ENCODE measurements around the gene MAPKBP1.
"Not testable (repeated sequence)": the region's sequence is repeated elsewhere in the genome, so short reads cannot be mapped to it uniquely, and the experiment has no call there.

Gene MAPKBP1

DNA sequence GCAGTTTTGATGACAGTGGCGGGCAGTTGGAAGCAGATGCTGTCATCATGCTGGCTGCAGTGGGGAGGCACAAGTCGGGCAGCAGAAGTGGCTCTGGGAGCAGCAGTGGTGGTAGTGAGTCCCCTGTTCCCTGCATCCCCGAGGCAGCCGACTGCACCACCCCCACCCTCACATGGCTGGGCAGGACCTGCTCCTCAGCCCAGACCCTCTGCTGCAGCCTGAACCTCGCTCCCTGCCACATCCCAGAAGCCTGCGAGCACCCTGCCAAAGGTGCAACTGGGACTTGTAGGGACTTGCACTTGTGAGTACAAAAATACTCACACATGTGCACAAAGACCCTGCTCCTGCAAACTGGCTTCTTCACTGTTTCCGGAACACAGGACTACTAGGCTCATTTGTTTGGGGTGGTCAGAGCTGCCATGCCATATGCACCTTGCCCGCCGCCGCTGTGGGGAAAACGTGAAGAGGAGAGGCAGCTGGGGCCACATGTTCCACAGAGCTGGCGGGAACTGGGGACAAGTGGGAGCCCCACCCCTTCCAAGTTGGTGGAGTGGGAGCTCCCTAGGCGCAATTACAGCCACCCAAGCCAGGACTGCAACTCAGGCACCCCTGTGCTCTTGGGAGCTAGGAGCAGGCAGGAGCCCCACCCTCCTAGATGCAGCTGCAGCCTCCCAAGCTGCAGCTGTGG lies 55.8 kb downstream of the MAPKBP1 start:
- DNase-seq: no peak

DNA sequence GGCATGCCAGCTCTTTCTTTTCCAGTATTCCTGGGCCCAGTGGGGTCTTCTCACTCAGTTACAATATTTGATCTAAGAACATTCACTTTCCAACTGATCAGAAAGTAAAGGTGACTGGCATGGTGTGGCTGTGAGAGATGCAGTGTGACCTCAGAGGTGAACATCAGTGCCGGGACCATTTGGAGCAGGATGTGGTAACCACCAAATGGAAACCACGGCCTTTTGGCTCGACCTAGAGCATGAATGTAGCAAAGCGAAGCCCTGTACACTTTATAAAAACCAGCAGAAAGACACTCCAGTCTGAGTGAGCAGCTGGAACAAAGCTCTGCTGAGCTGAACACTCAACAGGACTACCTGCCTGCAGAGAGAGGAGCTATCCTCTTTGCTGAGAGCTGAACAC lies 57.0 kb downstream of the MAPKBP1 start:
- not testable (repeated sequence) for DNase-seq

DNA sequence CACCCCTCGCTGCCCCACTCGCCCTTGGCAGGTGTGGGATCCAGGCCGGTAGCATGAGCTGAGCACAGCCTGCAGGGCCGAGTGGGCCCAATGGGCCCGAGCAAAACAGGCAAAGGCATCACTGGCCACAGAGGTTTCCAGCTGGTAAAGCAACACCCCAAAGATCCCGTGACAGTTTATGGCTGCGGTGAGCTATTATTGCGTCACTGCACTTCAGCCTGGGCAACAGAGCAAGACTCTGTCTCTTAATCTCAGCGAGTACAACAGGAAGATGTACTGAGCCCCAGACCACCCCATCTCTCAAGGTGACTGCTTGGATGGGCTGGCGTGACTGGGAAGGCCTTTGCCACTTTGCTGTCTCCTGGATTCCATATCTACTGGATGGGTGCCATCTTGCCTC lies 57.9 kb downstream of the MAPKBP1 start:
- DNase-seq: no peak

DNA sequence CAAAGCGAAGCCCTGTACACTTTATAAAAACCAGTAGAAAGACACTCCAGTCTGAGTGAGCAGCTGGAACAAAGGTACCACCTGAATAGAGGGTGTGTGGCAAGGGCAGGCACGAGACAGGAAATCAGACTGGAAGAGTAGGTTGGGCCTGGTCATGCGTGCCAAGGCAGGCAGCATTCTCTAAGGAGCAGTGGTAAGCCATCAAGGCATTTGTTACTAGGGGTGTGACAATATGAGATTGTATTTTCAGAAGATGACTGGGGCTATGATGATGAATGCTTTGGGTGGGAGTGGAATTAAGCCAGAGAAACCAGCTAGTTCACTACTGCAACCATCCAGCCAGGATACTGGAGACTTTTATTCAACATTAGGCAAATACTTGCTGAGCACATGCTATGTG lies 58.6 kb downstream of the MAPKBP1 start:
- DNase-seq: no peak

DNA sequence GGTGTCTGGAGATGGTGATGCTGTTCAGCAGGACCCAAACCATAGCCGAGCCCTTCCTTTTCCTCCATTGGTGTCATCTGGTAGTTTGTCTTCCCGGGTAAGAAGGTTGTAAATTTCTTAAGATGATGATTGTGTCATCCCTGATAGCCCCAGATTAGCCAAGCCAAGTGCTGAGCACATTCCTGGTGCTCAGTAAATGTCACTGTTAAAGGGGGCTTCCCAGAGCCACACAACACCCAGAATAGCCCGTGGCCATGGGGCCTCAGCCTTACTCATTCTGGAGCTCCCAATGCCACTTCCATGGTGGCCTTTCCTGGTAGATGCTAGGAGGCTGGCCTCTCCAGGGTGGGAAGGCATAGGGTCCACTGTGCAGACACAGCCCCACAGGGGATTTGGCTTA lies 59.8 kb downstream of the MAPKBP1 start:
- no peak for DNase-seq

DNA sequence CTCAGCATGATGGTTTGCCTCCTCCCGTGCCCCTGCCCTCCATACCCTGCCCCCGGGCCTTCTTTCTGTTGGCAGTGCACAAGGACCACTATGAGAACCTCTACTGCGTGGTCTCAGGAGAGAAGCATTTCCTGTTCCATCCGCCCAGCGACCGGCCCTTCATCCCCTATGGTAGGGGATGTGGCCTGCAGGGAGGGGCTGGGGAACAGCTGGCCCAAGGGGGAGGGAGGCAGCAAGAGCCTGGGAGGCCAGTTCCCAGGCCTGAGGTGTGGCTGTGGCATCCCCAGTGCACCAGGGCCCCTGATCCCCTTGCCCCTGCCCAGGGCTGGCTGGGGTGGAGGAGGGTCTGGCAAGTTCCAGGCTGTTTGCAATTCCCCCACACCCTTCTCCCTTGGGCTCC lies 61.8 kb downstream of the MAPKBP1 start:
- no peak for DNase-seq

DNA sequence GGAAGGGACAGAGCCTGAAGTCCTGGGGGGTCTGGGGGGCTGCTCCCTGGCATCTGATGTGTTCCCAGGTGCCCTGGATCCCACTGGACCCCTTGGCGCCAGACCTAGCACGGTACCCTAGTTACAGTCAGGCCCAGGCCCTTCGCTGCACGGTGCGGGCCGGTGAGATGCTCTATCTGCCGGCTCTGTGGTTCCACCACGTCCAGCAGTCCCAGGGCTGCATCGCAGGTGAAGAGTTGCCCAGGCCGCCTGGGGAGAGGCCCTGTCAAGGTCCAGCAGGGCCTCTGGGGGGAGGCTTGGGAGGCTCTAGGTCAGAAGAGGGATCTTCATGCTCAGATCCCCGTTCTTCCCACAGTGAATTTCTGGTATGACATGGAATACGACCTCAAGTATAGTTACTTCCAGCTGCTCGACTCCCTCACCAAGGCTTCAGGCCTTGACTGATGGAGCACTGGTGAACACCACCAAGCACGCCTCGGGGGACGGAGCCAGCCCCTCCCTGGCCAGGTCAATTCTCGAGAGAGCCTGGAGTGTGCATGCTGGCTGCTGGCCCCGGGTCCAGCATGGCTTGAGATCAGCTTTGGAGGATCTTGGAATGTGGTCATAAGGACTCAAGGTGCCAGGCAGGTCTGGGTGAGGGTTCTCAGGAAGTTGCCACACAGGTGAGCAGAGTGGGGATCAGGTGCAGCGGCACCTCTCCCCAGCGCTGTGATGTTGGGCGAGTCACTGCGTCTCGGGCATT lies 62.6 kb downstream of the MAPKBP1 start:
- DNase-seq: no peak

DNA sequence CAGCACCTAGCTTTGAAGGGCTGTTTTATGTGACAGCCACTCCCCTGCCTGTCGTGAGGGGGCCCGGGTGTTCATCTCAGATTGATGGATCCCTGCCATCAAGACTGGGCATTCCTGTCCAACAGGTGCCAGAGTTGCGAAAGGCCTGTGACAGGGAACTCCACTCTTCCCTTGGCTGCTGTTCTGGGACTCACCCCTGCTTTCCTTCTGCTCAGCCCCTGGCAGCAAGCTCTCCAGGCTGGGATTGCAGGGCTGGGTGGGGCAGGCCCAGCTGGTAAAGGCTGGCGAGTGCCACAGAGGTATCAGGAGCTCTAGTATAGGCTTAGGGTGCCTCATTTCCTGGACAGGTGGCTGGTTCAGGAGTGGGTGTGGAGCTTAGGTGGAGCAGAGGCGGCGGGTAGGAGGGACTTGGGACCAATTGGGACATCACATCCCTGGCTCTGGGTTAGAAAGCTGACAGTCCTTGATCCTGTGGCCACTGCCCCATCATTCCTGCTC lies 64.2 kb downstream of the MAPKBP1 start, which contains the start of gene PLA2G4B:
Gene PLA2G4B, plus strand, starts transcription at position 448 of the 498 bp plus-strand sequence. CDS start 67 bp downstream, outside the sequence.
- DNase-seq: no peak

DNA sequence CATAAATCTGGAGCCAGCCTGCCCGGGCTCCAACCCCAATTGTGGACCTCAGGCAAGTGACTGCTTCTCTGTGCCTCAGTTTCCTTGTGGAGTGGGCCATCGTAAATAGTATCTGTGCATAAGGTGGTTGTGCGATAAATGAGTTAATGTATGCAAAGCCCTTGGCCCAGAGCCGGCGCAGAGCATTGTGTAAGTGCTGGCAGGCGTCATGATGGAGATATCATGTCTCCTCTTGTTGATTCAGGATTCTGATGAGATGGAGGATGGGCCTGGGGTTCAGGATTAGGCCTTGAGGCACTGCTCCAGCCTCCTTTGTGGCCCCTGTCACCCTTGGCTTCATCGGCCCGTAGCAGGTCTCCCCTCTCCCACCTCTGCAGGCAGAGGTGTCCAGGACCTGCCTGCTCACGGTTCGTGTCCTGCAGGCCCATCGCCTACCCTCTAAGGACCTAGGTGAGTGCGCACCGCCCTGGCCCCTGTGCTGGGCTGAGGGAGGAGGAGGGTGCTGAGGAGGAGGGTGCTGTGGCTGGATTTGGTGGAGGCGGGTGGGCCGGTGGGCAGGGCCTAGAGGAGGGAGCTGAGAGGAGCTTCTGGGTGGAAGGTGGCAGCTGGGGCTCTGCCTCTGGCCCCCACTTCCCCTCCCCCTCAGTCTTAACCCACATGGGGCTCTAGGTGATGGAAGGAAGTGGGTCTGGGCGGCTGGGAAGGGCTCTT lies 65.7 kb downstream of the MAPKBP1 start:
- no peak for DNase-seq

DNA sequence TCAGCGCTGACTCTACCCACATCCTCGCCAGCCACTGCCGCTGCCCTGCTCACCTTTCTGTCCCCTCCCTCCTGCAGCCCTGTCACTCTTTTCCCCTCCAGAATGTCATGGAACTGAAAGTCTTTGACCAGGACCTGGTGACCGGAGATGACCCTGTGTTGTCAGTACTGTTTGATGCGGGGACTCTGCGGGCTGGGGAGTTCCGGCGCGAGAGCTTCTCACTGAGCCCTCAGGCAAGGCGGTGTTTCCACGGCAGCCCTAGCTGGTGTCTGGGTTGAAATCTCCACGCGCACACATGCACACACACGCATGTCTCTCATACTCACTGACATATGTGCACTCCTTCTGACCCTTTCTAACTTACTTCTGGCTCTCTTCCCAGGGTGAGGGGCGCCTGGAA lies 66.4 kb downstream of the MAPKBP1 start:
- DNase-seq: no peak

DNA sequence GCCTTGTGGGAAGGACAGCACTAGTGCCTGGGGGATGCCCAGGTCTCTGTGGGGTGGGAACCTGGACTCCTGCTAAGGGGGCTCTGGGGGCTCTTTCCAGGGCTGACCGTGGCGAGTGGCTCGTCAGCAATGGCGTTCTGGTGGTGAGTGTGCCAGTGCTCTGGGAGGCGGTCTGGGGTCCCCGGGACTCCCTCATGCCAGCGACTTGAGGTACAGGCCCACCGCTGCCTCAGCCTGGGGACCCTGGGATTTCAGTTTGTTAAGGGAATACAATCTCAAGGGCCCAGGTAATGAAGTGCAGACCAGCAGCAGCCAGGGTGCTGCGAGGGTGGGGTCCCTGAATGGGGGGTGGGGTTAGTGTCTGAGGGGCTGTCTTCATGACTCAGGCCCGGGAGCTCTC lies 66.8 kb downstream of the MAPKBP1 start:
- DNase-seq: no peak

DNA sequence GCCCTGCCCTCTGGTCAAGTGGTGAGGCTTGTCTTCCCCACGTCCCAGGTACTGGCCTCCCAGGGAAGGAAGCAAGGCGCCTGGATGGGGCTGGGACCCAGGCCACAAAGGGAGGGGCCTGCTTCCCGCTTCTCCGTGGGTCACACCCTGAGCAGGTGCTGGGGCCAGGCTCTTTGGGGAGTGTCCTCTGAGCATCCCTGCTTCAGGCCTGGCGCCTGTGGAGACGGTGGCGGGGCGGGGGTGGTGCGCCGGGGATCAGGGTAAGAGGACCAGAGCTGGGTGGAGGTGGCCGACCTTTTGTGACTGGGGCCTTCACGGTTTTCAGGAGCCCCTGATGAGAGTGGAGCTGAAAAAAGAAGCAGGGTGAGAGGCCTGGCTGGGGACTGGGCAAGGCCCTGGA lies 67.9 kb downstream of the MAPKBP1 start:
- DNase-seq: no peak

DNA sequence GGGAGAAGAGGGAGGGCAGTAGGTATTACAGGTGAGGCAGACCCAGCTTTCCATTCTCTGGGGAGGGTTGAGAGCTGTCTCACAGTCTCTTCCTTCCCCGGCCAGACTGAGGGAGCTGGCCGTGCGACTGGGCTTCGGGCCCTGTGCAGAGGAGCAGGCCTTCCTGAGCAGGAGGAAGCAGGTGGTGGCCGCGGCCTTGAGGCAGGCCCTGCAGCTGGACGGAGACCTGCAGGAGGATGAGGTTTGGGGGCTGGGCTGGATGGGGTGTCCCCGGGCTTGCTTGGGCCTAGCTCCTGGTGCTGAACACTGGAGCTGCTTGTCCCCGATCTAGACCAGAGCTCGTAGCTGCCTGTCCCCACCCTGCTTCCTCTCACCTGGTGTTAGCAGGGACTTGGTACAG lies 69.3 kb downstream of the MAPKBP1 start:
- DNase-seq: no peak

DNA sequence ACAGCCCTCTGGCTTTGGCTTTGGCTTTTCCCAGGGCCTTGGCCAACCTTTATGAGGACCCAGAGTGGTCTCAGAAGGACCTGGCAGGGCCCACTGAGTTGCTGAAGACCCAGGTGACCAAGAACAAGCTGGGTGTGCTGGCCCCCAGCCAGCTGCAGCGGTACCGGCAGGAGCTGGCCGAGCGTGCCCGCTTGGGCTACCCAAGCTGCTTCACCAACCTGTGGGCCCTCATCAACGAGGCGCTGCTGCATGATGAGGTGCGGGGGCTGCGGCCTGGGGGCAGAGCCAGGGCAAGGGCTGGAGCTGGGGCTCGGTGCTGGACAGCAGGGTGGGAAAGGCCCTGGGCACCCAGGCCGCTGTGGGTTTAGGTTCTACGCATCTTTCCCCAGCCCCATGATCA lies 70.5 kb downstream of the MAPKBP1 start:
- no peak for DNase-seq

DNA sequence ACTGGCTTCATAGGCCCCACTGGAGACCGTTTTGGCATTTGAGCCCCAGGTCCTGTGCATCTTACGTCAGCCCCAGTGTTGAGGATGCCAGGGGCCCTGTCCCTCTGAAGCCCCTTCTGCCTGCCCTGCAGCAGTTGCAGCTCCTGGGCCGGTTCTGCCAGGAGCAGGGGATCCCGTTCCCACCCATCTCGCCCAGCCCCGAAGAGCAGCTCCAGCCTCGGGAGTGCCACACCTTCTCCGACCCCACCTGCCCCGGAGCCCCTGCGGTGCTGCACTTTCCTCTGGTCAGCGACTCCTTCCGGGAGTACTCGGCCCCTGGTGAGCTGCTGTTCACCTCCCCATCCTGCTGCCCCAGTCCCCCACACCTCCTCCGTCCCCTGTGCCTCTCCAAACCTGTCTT lies 72.9 kb downstream of the MAPKBP1 start:
- DNase-seq: no peak

DNA sequence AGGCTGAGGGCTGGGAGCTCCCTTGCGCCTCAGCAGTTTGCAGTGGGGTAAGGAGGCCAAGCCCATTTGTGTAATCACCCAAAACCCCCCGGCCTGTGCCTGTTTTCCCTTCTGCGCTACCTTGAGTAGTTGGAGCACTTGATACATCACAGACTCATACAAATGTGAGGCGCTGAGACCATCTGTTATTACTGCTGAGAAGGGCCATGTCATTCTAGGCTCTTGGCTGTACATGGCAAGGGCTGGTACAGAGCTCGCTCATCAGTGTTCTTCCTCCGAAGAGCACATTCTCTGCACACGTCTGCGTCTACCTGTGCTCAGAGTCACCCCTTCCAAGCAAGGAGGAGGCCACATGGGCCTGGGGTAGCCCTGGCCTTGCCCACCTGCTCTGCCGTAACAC lies 73.7 kb downstream of the MAPKBP1 start:
- DNase-seq: no peak

DNA sequence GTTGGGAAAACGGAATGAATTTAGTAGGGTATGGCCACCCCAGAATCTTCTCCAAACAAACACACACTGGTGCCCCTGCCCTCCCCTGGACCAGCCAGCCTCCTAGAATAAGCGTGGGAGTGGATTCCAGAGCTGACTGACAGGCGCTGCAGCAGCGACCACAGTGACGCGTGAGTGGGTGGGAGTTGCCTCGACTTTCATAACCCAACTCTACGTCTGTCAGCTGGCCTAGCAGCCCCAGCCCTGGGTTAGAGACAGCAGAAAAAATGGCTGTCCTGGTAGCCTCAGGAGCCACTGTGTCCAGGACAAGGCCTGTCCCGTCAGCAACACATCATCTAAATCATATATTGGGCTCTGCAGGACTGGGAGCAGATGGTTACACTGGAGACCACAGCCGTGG lies 74.3 kb downstream of the MAPKBP1 start:
- no peak for DNase-seq

DNA sequence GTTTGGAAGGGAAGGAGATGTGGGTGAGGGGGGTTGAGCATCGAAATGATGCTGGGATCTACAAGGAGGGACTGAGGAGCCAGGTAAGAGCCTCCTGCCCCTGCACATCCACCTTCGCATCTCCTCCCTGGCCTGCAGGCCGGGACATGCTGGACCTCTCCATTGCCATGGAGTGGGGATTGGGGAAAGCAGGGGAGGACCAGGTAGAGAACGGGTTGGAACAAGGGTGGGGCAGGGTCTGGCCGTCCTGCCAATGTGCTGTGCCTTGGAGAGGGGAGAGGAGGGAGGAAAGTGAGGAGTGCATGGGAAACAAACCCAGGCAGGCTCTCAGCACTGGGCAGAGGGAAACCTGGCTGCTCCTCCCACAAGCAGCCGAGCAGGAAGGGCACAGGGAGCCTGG lies 74.9 kb downstream of the MAPKBP1 start:
- DNase-seq: no peak

DNA sequence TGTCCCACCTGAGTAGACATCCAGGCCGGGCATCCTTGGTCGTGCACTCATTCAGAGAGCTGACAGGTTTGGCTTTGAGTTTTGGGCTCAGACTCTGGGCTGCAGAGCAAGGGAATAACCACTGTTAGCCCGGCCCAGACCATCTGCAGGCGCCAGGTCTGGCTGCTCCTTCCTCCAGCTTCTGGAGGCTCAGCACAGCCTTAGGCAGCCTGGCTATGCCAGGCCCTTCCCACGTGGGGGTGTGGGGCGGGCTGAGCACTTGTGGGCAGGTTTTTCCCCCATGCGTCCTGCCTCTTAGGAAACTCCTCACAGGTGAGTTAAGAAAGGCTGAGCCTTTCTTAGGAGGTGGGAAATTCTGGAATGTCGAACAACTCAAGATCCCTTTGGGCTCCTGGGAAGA lies 75.6 kb downstream of the MAPKBP1 start:
- no peak for DNase-seq

DNA sequence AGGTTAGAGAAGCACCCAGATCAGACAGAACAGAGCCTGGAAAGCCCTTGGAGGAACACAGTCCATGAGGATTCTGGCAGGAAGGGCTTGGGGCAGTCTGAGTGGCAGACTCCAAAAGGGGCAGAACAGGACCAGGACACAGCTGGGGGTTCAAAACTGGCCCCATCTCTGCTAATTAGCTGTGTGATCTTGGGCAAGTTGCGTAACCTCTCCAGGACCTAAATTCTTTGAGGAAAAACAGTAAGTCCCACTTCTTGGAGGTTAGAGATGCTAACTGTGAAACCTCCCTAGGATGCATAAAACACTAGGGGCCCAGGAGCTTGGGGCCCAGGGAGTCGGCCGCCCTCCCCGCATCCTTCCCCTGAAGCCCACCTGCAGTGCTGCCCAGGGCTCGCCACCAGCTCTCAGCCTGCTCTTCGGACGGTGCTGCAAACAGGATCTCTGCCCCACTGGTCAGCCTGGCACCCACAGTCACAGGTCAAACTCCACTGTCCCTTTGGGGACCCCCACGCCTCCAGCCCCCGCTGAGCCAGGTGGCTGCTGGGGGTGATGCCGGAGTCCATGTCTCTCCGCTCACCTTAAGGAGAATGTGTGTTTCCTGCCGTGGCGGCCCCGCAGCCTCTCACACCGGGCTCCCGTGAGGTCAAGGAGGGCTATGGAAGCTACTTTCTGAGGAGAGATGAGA lies 76.3 kb downstream of the MAPKBP1 start:
- no peak for DNase-seq

DNA sequence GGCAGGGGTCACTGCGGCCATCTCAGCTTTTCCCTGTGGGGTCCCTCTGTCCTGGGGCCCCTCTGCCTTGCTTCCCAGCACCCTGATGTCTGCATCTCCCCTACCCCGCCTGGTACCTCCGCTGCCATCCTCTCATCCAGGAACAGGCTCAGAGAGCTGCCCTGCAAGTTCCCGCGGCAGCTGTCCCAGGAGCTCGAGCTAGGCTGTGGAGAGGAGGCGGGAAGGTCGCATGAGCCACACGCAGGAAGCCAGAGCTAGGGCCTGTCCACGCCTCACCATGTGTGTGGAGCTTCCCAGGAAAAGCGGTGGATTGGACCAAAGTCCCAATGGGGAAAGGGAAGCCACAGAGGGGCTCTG lies 76.9 kb downstream of the MAPKBP1 start:
- no peak for DNase-seq

DNA sequence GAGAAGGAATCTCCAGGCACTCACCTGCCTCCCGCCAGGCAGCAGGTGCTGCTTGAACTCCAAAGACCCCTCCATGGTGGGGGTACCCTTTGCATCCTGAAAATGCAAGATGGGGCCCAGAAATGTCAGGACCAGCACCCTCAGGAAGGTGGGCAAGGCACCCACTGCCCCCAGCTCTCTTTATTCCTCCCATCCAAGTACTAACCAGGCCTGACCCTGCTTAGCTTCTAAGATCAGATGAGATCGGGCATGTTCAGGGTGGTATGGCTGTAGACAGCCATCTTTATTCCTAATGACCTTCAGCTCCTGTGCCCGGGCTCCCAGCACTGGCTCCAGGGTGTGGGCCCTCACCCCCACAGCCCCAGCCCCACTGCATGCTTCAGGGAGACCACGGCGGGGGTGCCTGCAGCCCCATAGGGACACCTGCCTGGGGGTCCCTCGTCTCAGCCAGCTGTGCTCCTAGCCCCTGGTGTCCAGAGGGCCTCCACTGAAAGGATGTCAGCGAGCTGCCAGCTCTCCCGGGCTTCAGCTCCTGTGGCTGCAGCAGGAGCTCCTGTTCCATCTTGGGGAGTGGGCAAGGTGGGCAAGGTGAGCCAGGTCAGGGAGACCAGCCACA lies 77.6 kb downstream of the MAPKBP1 start:
- DNase-seq: no peak

Data from hippocampal formation (tissue), 2 donors.